Aorta (tissue), 5 donors: ENCODE results near the gene ARID2. TPM values are rescaled to one million over a fixed set of nuclear protein-coding genes. Genes with fewer than 3 reads are reported as not detected.
A peak's percentile ranks its signal among the peaks of the same experiment; 100 is the strongest.

Experiments
- ATAC-seq: fragments of 200-7000 bp; cut with Tn5 transposase; one replicate; pipeline ENCODE4 v1.9.1; 2022; ENCODE audit warnings: moderate library complexity; ENCODE audit not compliant: low FRiP score
- DNase-seq, 2 donors: peaks; one replicate each; pipeline ENCODE4 v3.0.0-alpha.2; 2020
- H3K27ac ChIP-seq, 2 donors: one replicate each; pipeline ENCODE4 v1.5.1; 2013; ENCODE audit warnings: low read length in 2 of 2, mild to moderate bottlenecking in 2 of 2, moderate library complexity in 2 of 2, control low read depth in 1 of 2, inconsistent platforms in 1 of 2, low read depth in 1 of 2
- H3K27me3 ChIP-seq, 2 donors: one replicate each; pipeline ENCODE4 v1.6.1; 2013; ENCODE audit warnings: control low read depth in 1 of 2, low read length in 1 of 2, mild to moderate bottlenecking in 1 of 2, moderate library complexity in 1 of 2; ENCODE audit not compliant: insufficient read depth in 2 of 2, control insufficient read depth in 1 of 2
- H3K36me3 ChIP-seq, 2 donors: one replicate each; pipeline ENCODE4 v1.6.1; 2013; ENCODE audit warnings: control low read depth in 1 of 2, low read length in 1 of 2, mild to moderate bottlenecking in 1 of 2; ENCODE audit not compliant: insufficient read depth in 2 of 2, control insufficient read depth in 1 of 2
- H3K4me1 ChIP-seq, 2 donors: one replicate each; pipeline ENCODE4 v1.6.1; 2013; ENCODE audit warnings: low read length in 2 of 2, control low read depth in 1 of 2, mild to moderate bottlenecking in 1 of 2, moderate library complexity in 1 of 2; ENCODE audit not compliant: insufficient read depth in 2 of 2, control insufficient read depth in 1 of 2
- H3K4me3 ChIP-seq, 2 donors: one replicate each; pipeline ENCODE4 v1.5.1; 2013; ENCODE audit warnings: low read length in 2 of 2, control low read depth in 1 of 2, mild to moderate bottlenecking in 1 of 2
- H3K9me3 ChIP-seq: one replicate; pipeline ENCODE4 v1.6.1; 2013; ENCODE audit warnings: mild to moderate bottlenecking, low read length; ENCODE audit not compliant: control insufficient read depth
- WGBS, 2 donors: extraction: QIAGEN DNeasy Blood & Tissue Kit; methylation state at CpG; one replicate each; pipeline ENCODE4 v1.1.7; 2013; 5-methylcytosine and 5-hydroxymethylcytosine counted together
- intact Hi-C, 2 donors: fragments of 100-400 bp; cut with DNase I; formaldehyde crosslinking; loops; one replicate each; pipeline versions ENCODE4 v1.14.2 to v1.15.0; 2022
- polyA plus RNA-seq, 2 donors: library from polyadenylated mRNA; stranded (reverse); fragments of 200-250 nt; gene quantifications; one replicate each; pipeline ENCODE4 v1.2.3, GENCODE V29; 2013
- total RNA-seq, 2 donors: library from RNA; stranded (reverse); fragmentation: NEBNext Ultra II Directional; extraction: Animal tissue kit (Norgen Biotek cat#: 25700); gene quantifications; one replicate each; pipeline ENCODE4 v1.2.1, GENCODE V29; 2021
- donor health status: healthy with polysubstance abuse.
- donor health status: Bipolar disorder and iron deficiency.
- donor health status: DM: no; HTN: no; CAD: no.
- donor health status: DM: no; HTN: no; CAD: no.
- donor health status: DM: yes; HTN: yes; CAD: no.

The ARID2 gene
- total and polyA plus RNA-seq, 4 donors: 2.9 to 50.3 (median 24.1) TPM

- intact Hi-C loops: loop anchor here in 1 of 2 donors (5.0 kb wide), 1 partner anchor 190 kb away; no protein-coding TSS in a partner anchor
- no peak for DNase-seq
- H3K4me3 ChIP-seq: peak overlapping the region in 1 of 2 donors; percentile 48
- no peaks in the 10 kb centered on the region for H3K4me1 ChIP-seq
- peak overlapping the region in 1 of 2 donors; percentile 77 for H3K27ac ChIP-seq
- no peaks in the 10 kb centered on the region for H3K27me3 ChIP-seq
- H3K9me3 ChIP-seq: no peaks in the 10 kb centered on the region
- 5 to 6% methylated on average over 5 of the region's 5 CpGs for WGBS, 2 donors
- ATAC-seq: no peak
- H3K36me3 ChIP-seq: no peaks in the 10 kb centered on the region
Measured at GRCh38 chr12:45732250-45732649, 2.7 kb downstream of the ARID2 start.

DNA sequence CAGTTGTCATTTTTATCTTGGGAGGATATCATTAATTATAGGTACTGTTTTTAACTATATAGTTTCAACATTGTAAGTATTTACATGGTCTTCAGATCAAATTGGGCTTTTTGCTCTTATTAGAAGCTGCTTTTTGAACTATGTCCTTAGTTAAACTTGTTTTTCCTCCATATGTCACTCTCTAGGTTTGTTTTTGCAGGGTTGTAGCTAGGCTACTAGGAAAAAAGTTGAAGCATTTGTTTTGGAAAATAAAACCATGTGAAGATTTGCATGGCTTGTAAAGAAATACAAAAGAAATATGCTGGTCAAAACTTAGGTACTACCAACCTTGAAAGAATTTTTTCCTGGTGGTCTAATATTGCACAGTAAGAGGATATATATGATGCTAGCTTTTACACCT is 3.4 kb downstream of the ARID2 start:
- no peaks in the 10 kb centered on the region for H3K27me3 ChIP-seq
- no peak for ATAC-seq
- H3K27ac ChIP-seq: no peak overlapping the region
- H3K4me1 ChIP-seq: no peaks in the 10 kb centered on the region
- no peaks in the 10 kb centered on the region for H3K9me3 ChIP-seq
- H3K36me3 ChIP-seq: no peaks in the 10 kb centered on the region
- DNase-seq: no peak
- no peak overlapping the region for H3K4me3 ChIP-seq
- intact Hi-C loops: loop anchor here in 1 of 2 donors (5.0 kb wide), 1 partner anchor 191 kb away; no protein-coding TSS in a partner anchor

DNA sequence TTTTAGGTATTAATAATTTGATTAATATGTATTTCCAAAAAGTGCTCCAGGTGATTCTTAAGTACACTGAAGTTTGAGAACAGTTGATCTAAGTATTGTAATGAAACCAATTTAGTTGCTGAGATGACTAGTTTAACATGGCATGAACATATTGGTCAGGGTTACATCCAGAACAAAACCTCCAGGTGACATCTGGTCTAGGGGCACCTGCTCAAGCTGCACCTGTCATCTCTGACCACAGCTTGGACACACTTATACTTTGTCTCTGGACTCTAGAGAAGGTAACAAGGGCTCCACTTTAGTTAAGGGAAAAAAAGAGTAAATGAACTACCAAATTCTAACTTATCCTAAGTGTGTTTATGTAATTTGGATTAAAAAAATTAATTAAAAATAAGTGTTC is 8.1 kb downstream of the ARID2 start:
- Histone ChIP-seq H3K4me1 (no peaks in the 10 kb centered on the region), H3K27me3 (no peaks in the 10 kb centered on the region), H3K27ac (no peak overlapping the region), H3K36me3 (no peaks in the 10 kb centered on the region), H3K9me3 (no peaks in the 10 kb centered on the region), H3K4me3 (no peak overlapping the region)
- intact Hi-C loops: no loop called here
- DNase-seq (no peak), ATAC-seq (no peak)

DNA sequence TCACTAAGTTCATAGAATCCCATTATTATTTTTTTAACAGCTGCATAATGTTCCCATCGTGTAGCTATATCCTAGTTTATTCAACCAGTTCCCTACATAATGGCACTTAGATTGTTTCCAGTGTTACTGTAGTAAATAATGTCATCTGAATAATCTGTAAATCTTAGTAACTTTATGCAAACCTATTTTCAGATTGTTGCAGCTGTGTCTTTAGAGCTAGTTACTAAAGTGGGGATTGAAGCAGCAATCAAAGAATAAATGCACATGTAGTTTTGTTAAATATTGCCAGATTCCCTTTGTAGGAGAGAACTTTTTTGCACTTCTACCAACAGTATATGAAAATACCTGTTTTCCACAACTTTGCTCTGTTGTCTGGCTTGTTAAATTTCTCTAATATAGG is 13.1 kb downstream of the ARID2 start:
- Histone ChIP-seq H3K4me1 (no peaks in the 10 kb centered on the region), H3K4me3 (no peak overlapping the region), H3K27me3 (no peaks in the 10 kb centered on the region), H3K27ac (no peak overlapping the region), H3K9me3 (no peaks in the 10 kb centered on the region), H3K36me3 (no peaks in the 10 kb centered on the region)
- no peak for DNase-seq
- 98 to 100% methylated on average over 1 of the region's 1 CpG for WGBS, 2 donors
- intact Hi-C loops: loop anchor here in 1 of 2 donors (10.0 kb wide), 1 partner anchor 198 kb away; no protein-coding TSS in a partner anchor
- no peak for ATAC-seq

DNA sequence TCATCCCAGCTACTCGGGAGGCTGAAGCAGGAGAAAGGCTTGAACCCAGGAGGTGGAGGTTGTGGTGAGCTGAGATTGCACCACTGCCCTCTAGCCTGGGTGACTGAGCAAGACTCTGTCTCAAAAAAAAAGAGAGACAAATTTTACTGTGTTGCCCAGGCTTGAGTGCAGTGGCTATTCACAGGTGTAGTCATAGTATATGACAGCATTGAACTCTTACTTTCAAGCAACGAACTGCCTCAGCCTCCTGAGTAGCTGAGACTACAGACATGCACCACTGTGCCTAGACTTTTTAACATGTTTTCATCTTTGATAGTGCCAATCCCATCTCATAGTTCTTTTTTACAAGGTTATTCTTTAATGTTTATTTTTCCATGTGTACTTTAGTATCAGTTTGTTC is 13.7 kb downstream of the ARID2 start:
- no peaks in the 10 kb centered on the region for H3K4me1 ChIP-seq
- H3K36me3 ChIP-seq: no peaks in the 10 kb centered on the region
- H3K27ac ChIP-seq: no peak overlapping the region
- H3K9me3 ChIP-seq: no peaks in the 10 kb centered on the region
- 95 to 98% methylated on average over 2 of the region's 2 CpGs for WGBS, 2 donors
- ATAC-seq: no peak
- no peak for DNase-seq
- H3K27me3 ChIP-seq: no peaks in the 10 kb centered on the region
- no peak overlapping the region for H3K4me3 ChIP-seq
- intact Hi-C loops: loop anchor here in 1 of 2 donors (10.0 kb wide), 1 partner anchor 198 kb away; no protein-coding TSS in a partner anchor

GRCh38 chr12:45745861-45746277 is 16.4 kb downstream of the ARID2 start:
- Histone ChIP-seq H3K4me3 (no peak overlapping the region), H3K36me3 (no peaks in the 10 kb centered on the region), H3K9me3 (no peaks in the 10 kb centered on the region), H3K27ac (no peak overlapping the region), H3K4me1 (peaks cover 0 to 1% of the 10 kb centered on the region in 2 donors), H3K27me3 (no peaks in the 10 kb centered on the region)
- DNase-seq (no peak), ATAC-seq (no peak)
- intact Hi-C loops: loop anchor here in 1 of 2 donors (10.0 kb wide), 1 partner anchor 201 kb away; no protein-coding TSS in a partner anchor
- 66 to 68% methylated on average over 1 of the region's 1 CpG for WGBS, 2 donors

GRCh38 chr12:45756666-45757065 is 27.2 kb downstream of the ARID2 start:
- WGBS, 2 donors: 65 to 66% methylated on average over 3 of the region's 3 CpGs
- peaks cover 0 to 4% of the 10 kb centered on the region in 2 donors for H3K4me1 ChIP-seq
- H3K27ac ChIP-seq: no peak overlapping the region
- no peak for ATAC-seq
- DNase-seq: no peak
- intact Hi-C loops: no loop called here
- no peak overlapping the region for H3K4me3 ChIP-seq
- no peaks in the 10 kb centered on the region for H3K9me3 ChIP-seq
- no peaks in the 10 kb centered on the region for H3K36me3 ChIP-seq
- no peaks in the 10 kb centered on the region for H3K27me3 ChIP-seq

DNA sequence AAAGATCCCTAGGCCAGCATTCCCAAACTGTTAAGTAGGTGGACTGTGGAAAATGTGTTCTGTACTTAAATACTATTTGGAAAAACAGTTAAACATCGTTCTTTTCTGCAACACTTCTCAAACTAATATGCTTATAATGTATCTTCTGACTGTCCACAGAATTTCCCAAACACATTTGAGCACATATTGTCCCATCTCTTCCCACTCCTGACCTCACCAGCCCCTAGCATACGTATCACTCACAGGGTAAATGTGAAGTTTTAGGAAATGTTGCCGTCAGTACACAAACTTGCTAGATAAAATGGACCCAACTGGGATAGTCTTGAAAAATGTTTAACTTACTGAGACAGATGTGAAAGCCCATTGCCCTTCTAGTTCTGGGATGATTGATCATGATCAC is 27.7 kb downstream of the ARID2 start:
- DNase-seq (no peak), ATAC-seq (no peak)
- WGBS, 2 donors: 48 to 53% methylated on average over 3 of the region's 3 CpGs
- Histone ChIP-seq H3K4me1 (peaks cover 0 to 4% of the 10 kb centered on the region in 2 donors), H3K9me3 (no peaks in the 10 kb centered on the region), H3K4me3 (no peak overlapping the region), H3K27me3 (no peaks in the 10 kb centered on the region), H3K36me3 (no peaks in the 10 kb centered on the region), H3K27ac (no peak overlapping the region)
- intact Hi-C loops: no loop called here

DNA sequence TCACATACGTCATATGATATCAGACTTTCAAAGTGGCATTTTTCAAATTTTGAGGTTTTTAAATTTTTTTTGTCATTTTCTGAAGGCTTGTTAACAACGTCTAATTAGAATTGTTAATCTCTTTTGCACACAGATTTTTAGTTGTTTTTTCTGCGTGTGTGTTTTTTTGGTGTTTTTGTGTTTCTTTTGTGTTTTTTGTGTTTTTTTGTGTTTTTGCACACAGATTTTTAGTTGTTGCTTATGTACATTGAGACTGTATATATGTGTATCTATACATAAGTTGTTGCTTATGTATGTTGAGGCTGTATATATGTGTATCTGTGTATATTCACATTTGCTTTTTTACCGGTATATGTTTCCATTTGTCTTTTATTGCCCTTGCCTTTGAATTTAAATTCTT is 30.8 kb downstream of the ARID2 start:
- DNase-seq (no peak), ATAC-seq (no peak)
- Histone ChIP-seq H3K9me3 (no peaks in the 10 kb centered on the region), H3K27ac (no peak overlapping the region), H3K4me3 (no peak overlapping the region), H3K4me1 (peaks cover 1 to 4% of the 10 kb centered on the region in 2 donors), H3K36me3 (no peaks in the 10 kb centered on the region), H3K27me3 (no peaks in the 10 kb centered on the region)
- whole genome bisulfite sequencing, 2 donors: 93 to 94% methylated on average over 4 of the region's 4 CpGs
- intact Hi-C loops: loop anchor here in 1 of 2 donors (10.0 kb wide), 1 partner anchor 224 kb away; no protein-coding TSS in a partner anchor
